Prostate gland (tissue), 2 donors: ENCODE data around the gene SKAP2.

Experiments
- CTCF ChIP-seq, 4 experiments: fragments of 200-600 bp in 2 of 4; fragments of 450-650 bp in 2 of 4; sonication (generic) in 2 of 4; IDR thresholded peaks; 1 replicate in 3 of 4; 2 replicates in 1 of 4; pipeline ENCODE4 v1.5.1; 2016 to 2019; ENCODE audit warnings: antibody characterized with exemption in 4 of 4, mild to moderate bottlenecking in 2 of 4, moderate library complexity in 2 of 4
- POLR2A ChIP-seq: fragments of 450-650 bp; IDR thresholded peaks from one replicate; pipeline ENCODE4 v1.6.1; 2016; ENCODE audit warnings: antibody characterized with exemption, mild to moderate bottlenecking

DNA sequence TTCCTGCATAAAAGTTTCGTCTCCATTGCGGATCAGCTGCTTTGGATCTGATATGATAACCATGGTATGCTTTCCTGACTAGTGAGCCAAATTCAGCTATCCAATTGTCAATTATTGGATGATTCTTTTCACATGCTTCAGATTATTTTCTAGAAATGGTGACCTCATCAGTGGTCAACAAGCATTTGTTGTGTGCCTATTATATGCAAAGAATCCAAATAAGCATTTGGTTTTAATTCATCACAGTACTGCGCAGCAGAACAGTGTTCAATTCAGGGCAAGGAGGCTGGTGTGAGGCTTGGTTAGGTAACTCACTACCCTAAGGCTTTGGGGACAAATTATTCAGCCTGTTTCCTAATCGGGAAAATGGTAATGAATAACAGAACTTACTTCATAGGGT lies 200.5 kb downstream of the SKAP2 start:
- TF ChIP-seq CTCF (IDR thresholded peaks at IDR 0.05) (no peak), POLR2A (no peak)
